GM21447 (cell line): ENCODE results near the gene EHD1.
A peak's percentile ranks its signal among the peaks of the same experiment; 100 is the strongest.
"Not testable (repeated sequence)": the region's sequence is repeated elsewhere in the genome, so short reads cannot be mapped to it uniquely, and the experiment has no call there.

Experiments
- ATAC-seq: cut with Tn5 transposase; IDR thresholded peaks from one replicate; pipeline ENCODE4 v1.9.1; 2021; ENCODE audit not compliant: unreplicated experiment

The EHD1 gene

DNA sequence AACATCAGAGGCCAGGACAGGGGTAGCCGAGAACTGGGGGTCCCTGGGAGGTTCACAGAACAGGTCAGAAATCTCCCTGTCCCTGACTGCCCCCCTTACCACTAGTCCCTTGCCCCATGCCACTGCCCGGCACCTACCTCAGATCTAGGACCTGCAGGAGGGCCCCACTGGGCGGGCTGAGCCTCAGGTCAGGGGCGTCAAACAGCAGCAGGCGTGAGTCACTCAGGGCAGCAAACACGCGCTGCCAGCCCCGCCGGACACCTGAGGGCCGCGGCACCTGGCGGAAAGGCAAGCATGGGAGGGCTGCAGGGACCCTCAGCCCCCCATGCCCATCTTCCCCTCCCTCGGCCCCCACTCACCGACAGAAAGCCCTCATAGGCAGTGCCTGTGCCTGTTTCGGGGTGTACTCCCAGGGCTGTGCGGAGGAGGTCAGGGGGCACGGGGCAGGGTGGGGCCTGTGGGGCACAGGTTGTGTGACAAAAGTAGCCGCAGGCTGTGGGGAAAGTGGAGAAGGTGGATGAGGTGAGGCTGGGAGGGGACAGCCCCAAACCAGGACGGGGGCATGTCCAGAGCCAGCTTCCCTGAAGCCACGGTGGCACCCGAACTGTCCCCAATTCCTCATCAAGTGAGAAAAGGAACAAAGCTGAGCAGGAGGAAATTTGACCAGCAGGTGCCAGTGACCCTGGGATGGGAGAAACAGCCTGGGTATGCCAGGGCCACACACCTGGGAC is 45.8 kb downstream of the EHD1 start:
- ATAC-seq, result no peak

DNA sequence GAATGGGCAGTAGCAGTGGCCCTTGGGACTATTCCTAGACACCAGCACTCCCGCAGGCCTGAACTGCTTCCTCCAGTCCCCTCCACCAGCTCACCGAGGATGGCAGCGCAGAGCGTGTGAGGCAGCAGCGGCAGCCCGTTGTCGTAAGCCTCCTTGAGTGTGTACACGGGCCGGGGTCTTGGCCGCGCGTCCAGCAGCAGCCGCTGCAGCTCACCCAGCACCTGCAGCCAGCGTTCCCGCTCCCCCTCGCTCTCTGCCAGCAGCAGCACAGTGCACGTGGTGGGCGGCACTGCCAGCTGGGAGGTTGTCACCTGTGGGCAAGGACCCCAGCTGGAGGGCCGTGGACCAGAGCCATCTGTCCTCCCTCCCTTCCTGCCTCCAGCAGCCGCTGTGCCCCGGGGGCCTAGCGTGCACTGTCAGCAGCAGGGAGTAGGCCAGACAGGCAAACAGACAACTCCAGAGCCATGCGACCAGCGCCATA is 47.0 kb downstream of the EHD1 start:
- ATAC-seq, result no peak

DNA sequence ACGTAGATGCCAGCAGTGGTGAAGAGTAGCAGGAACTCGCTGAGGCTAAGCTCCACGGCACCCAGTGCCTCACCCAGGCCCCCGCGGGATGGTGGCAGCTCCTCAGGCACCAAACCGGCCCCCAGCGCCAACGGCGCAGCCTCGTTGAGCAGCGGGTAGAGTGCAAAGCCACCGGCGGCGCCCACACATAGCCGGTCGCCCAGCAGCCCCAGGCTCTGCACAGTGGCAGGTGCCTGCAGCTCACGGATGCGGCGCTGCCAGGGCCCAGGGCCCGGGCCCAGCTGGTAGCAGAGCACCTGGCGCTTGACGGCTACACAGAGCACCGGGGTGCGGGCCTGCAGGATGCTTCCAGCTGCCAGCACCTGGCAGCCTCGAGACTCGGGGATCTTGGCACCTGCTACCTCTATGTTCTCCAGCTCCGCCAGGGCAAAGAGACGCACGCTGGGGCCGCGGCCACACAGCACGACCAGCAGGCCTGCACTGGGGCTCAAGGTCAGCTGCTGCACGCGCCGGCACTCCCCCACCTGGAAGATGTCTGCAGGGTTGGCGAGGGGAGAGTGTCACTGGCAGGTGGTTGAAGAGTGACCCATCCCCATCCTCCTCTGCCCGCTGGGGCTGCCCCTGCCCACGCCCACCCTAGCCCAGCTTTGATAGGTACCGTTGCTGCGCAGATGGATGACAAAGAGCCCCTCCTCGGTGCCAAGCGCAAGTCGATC is 48.7 kb downstream of the EHD1 start:
- no peak for ATAC-seq

DNA sequence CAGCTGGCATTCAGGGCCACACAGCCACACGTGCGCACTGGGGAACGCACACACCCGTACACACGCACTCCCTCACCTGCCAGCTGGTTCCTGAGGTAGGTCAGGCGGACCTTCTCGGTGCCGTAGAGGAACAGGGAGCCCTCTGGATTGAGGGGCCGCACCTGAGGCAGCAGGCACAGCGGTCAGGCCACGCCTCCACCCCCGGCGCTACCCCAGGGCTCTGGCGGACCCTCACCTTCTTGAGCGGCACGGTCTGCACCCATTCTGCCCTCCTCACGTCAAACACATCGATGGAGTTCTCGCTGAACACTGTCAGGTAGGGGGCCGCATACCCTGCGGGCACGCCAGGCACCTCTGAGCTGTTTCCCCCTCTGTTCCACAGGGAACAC is 51.0 kb downstream of the EHD1 start:
- ATAC-seq, result no peak

DNA sequence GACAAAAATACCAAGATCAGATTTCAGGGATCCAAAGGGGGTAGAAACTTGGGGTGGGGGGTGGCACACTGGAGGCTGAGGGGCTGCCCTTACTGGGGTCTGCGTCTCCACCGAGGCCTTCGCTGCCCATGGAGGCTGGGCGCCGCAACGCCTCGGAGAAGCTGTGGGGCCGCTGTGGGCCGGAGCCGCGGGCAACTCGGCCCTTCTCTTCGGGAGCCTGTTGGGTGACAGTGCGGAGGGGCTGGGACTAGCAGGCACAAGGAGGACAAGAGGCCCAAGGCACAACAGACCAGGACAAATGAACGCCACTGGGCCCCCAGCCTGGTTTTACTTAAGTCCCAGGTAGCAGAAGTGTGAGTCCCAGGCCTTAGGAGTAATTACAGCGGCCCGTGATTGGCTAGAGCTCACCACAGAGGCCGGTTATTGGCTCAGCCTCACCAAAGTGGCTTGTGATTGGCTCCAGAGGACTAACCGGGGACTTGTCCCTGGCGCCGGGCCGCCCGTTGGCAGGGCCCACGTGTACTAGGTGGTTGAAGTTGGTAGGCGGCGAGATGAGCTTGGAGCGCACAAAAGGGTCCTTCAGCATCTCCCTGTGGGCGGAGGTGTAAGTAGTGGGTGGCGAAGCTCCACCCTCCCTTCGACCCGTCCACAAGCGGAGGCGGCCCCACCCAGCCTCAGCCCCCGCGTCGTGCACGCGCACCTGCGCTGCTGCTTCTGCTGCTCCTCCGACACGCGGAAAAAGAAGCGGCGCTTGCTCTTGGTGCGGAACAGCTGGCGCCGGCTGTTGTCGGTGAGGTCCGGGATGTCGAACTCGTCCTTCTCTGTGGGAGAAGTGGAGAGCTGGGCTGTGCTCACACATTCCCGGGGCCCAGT is 51.6 kb downstream of the EHD1 start:
- no peak for ATAC-seq

DNA sequence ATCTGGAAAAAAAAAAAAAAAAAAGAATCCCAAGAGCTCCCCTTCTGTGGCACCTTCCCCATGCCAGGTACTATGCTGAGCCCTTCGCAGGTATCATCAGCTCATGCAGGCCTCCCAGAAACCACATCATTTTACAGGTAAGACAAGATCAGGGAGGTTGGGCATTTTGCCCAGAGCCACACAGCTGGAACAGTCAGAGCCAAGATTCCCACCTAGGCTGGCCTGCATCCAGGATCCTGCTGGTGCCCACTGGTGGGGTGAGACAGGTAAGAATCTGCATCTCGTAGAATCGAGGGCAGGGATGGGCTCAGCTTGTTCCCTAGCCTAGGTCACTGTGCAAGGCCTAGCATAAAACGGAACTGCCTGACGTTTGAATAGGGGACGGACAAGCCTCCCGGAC is 52.4 kb downstream of the EHD1 start:
- no peak for ATAC-seq

DNA sequence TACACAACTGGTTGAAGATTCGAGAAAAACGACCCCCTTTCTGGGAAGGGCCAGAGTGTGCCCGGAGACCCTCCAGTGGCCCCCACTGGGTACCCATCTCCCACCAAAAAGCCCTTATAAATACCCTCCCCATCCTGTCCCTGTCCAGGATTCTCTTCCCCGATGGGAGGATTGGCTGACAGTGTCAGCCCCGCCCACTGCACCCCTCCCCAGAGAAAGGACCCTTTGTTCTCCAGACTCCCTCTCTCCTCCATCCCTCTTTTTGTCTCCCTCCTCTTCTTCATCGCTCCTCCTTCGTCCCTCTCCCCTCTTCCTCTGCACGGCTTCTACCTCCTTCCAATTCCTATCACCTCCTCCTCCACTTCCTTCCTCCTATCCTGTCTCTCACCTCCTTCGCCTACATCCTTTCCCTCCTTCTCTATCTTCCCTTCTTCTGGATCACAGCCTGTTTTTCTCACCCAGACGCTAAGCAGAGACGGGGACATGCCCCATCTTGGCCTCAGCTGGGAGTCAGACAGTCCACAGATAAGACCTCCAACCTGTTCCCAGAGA is 54.8 kb downstream of the EHD1 start:
- ATAC-seq, result no peak

DNA sequence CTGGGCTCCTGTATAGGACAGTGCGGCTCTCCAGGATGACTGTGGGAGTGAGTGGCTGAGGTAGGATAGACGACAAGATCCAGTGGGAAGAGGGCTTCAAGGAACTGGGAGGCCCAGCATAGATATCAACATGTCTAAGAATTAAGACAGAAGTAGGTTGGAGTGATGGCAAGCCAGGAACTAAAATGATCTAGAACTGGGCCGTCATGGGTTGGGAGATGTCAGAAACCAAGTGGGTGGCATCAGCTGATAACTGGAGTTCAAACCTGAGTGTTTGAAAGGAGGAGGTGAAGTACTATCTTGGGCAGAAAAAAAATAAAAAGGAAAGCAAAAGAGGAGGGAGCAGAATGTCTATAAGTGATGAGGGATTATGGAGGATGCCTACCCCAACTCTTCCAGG is 60.9 kb downstream of the EHD1 start:
- ATAC-seq, result no peak

DNA sequence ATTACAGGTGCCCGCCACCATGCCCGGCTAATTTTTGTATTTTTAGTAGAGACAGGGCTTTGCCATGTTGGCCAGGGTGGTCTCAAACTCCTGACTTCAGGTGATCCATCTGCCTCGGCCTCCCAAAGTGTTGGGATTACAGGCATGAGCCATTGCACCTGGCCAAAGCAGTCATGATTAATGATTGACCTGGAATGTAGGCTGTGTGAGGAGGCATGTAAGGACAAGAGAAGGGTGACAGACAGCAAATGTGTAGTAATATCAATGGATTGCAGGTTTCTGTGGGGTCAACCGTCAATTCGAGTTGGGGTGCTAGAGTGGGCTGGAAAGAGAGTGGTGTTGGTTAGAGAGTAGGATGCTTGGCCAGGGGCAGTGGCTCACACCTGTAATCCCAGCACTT is 63.0 kb downstream of the EHD1 start:
- ATAC-seq, result not testable (repeated sequence)

DNA sequence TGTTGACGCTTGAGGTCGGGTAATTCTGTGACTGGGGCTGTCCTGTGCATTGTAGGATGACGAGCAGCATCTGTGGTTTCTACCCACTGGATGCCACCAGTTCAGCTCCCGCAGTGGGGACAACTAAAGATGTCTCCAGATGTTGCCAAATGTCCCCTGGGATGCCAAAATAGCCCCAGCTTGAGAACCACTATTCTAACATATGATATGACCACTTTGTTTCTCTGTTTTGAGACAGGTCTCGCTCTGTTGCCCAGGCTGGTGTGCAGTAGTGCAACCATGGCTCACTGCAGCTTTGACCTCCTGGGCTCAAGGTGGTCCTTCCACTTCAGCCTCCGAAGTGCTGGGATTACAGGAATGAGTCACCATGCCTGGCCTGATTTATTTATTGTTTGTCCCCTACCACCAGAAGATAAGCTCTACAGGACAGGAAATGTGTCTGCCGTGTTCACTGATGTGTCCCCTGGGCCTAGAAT is 63.7 kb downstream of the EHD1 start:
- peak; percentile 73 for ATAC-seq

DNA sequence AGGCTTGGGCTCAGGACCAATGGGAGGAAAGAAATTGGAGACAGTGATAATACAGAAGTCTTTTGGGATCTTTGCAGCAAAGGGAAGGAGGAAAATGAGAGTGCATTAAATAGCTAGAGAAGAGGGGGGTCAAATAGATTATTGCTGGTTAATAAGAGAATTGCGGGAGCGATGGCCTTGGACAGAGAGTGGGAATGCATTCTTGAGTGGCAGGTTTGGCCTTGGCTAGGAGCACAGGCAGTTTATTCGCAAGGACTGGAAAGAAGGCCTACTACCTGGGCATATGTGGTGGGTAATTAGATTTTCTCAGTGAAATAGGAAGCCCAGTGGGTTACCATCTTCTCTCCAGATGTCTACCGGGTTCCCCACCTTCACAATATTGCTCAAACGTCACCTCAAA is 64.6 kb downstream of the EHD1 start:
- ATAC-seq, result no peak

DNA sequence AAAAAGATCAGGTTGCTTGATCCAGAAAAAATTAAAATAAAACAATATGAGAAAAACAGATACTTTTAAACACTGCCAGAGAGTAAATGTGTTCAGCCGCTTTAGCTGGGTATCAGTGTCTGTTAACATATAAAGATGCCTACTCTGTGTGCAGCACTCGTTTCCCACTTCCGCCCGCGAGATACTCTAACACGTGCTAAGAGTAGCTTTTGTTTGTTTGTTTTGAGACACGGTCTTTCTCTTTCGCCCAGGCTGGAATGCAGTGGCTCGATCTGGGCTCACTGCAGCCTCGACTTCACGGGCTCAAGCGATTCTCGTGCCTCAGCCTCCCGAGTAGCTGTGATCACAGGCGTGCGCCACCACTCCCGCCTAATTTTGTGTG is 67.5 kb downstream of the EHD1 start:
- ATAC-seq, result no peak

DNA sequence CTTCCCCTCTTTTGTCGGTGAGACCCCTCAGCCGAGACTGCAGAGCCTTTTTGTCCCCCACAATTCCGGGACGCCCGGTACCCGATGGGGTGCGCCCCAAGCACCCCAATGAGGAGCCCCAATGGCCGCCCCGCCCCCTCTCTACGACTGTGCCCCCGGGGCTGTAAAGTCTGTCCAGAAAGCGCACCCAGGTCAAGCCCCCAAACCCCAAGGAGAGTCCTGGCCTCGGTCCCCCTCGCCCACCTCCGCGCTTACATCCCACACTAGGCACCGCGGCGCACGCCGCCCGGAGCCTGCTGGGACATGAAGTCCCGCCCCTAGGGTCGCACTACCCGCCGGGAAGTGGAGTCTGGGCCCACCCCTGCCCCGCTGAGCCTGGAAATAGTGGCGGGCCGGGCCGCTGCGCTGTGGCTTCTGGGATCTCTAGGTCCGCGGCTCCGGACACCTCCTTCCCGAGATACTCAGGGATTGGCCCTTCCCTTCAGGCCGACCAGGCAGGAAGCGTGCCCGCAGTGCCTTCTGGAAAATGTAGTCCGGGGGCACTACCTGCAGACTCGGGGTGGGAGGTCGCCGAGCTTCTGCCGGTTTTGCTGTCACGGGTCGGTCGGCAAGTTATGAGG is 68.0 kb downstream of the EHD1 start, which contains the start of gene MEN1:
Gene MEN1, minus strand, starts transcription at position 281 of the 620 bp plus-strand sequence. CDS start 442 bp downstream, outside the sequence.
- peak; percentile 50 for ATAC-seq

DNA sequence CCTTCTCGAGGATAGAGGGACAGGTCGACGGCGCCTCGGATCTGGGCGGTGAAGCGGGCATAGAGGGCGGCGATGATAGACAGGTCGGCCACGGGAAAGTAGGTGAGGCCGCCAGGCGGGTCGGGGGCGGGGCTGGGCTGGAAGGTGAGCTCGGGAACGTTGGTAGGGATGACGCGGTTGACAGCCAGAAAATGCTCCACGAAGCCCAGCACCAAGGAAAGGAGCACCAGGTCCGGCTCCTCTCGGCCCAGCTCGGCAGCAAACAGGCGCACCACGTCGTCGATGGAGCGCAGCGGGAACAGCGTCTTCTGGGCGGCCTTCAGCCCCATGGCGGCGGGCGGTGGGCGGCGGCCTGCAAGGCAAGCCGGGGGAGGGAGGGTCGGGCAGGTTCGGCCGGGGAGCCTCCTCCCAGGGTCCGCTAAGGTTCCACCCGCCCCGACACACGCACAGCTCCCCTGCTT is 68.6 kb downstream of the EHD1 start:
- ATAC-seq, result no peak

DNA sequence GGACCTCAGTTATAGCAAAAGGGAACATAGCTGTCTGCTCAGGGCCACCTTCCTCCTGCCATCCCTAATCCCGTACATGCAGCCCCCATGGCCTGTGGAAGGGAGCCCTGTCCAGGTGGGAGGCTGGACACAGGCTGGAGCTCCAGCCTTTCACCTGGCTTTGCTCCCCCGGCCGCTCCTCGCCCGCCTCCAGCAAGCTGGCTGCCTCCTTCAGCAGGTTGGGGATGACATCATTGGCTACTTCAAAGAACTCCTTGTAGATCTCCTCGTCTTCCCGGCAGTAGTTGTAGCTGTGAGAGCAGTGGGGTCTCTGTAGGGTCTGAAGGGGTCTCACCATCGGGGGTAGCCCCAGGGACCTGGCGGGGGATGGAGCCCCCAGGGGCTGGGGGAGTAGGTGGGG is 72.9 kb downstream of the EHD1 start:
- no peak for ATAC-seq

DNA sequence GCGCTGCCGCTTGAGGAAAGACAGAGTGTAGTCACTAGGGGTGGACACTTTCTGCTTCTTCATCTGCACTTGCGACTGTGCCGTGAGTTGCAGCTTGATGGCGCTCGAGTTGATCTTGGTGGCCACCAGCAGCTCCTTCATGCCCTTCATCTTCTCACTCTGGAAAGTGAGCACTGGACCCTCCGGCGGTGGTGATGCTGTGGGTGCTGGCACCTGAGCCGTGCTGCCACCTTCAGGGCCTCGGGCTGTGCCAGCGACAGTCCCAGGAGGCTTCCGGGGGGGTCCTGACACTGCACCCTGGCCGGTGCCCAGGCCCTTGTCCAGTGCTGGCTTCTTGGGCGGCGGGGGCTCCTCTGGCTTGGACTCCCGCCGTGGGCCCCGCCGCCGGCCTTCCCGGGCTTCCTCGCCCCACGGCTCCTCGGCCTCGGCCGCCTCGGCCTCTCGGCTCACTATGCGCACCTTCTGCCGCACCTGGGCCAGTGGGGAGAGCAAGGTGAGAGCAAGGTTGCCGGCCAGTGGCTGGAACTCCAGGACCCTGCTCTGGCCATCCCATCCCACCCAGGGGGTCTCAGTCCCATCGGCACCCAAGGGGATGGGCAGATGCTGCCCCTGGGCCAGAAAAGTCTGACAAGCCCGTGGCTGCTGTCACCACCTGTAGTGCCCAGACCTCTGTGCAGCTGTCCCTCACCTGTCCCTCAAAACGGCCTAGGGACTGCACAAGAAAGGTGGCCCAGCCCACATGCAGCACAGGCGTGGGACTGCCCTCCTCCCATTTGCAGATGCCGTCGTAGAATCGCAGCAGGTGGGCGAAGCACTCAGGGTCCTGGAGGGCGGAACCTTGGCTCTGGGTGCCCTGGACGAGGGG is 73.8 kb downstream of the EHD1 start:
- ATAC-seq, result no peak

DNA sequence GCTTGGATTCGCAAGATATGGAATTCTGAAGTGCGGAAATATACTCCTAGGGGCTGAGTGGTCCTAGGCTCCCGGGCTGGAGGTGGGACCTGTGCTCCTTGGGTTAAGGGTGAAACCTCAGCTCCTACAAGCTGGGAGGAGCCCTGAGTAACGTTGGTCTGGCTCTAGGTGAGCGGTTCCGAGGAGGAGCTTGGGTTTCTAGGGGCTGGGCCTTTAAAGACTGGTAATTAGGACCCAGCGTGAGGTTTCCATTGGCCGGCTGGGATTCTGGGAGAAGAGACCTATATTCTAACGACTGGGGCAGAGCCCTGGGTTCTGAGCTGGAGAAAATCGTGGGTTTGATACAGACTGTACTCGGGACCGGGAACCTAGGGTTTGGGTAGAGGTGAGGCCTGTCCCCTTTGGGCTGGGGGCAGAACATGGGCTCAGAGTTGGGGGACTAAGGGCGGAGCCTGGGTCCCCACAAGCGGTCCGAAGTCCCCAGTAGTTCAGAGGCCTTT is 74.5 kb downstream of the EHD1 start:
- no peak for ATAC-seq

DNA sequence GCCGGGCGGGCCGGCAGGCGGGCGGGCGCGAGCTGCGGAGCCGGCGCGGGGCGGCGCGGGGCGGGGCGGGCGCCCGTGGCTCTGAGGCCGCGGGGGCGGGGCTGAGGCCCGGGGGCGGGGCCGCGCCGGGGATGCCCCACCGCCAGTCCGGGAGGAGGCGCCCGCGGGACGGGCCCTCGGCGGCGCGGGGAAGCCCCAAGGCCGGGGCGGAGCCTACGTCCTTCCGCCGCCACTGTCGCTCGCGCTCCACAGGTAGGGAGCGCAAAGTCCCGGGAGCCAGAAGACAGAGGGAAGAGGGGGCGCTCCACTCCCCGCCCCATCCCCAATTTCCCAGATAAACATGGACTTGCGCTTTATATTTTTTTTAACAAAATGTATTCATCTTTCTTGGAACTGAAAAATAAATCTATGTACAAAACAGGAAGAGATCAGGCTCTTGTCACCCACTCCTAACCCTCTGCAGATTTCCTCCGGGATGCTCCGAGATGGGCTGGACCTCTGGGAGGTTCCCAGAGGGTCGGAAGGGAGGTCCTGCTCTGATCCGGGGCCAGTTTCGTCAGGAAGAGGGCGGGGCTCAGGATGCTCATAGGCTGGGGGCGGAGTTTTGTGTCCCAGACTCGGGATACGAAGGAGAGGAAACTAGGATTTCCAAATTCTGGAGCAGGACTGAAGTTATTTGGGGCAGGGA is 75.1 kb downstream of the EHD1 start, which contains the start of gene MAP4K2:
Gene MAP4K2, minus strand, starts transcription at position 57 of the 688 bp plus-strand sequence. CDS start 65 bp downstream, outside the sequence.
- ATAC-seq, result no peak
